Activated T-helper 9 cell treated with anti-CD3 and anti-CD28 coated beads, Interleukin-2, amount 50 U/mL, for 16 hours (primary cell): Measurements from ENCODE around the gene EFCAB11.
A peak's percentile ranks its signal among the peaks of the same experiment; 100 is the strongest.

Source experiments
- DNase-seq: peaks from one replicate; pipeline ENCODE4 v3.0.0-alpha.2; 2020; ENCODE audit warnings: low read depth

Gene EFCAB11

DNA sequence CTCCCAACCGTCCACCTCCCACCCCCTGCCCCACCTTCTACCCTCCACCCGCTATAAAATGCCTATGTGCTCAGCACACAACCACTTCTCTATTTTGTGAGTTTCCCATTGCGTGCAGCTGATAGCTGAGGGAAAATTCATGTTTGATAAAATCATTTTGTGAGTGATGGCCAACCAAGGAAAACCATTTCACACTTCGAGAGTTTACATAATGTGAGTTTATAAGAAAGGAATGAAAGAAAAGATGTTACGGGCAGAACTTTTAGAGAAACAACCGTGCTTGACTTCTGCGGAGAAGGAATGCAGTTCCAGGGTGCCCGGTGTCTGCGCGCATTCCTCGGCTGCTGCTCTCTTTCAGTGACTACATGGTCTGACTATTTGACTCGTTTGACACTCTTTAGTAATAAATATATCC is 140.9 kb downstream of the EFCAB11 start:
- DNase-seq: no peak

DNA sequence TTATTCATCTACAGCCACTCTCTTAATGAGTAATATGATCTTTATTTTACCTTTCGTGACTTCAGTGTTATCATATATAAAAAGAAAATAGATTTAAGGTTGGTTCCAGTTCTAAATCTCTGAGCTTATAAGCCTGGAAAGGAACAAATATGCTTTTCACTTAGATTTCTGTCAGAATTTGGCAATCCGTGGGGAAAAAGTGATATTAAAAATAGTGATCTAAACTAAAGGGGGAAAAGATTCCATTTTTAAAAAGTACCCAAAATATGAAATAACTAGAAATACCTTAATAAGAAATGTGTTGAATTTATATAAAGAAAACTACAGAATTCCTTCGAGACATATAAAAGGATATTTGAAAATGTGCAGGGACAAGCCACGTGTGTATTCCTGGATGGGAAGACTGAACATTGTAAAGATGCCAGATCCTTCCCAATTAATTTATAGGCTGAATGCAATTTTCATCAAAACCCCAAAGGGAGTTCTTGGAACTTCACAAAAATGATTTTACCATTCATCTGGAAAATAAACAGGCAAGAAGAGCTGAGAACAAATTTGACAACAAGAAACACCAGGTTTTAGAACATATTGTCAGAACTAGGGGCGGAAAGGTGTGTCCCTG is 142.5 kb downstream of the EFCAB11 start:
- no peak for DNase-seq

DNA sequence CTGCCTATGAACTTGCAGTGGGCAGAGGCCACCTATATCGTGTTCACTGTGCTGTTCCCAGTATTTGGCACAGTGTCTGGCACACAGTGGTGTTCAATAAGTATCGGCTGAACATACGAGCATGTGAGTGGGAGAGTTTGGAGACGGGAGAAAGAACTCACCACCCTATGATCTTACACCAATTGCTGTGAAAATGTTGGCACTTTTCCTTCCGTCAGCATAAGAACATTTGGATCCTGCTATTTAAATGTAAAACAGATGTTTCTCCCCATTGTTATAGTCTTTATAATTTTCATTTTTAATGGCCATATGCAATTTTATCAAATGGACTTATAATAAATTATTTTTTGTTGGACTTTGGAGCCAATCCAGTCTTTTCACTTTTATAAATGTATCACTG is 144.4 kb downstream of the EFCAB11 start:
- DNase-seq: no peak

DNA sequence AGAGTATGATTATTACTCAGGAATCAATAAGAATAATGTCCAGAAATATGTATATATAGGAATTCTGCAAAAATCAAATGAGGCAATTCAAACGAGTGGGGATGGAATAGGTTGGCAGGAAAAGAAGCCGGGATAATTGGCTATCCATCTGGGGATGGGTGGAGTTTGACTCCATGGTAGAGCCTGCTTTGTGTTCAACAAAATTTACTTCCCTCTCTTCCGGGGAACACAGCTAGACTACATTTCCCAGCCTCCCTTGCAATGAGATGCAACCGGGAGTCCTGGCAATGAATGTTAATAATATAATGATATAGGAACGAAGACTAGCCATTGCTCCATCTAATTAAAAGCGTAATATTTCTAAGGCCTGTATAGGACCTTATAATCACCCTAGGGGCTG is 146.6 kb downstream of the EFCAB11 start:
- DNase-seq: no peak

DNA sequence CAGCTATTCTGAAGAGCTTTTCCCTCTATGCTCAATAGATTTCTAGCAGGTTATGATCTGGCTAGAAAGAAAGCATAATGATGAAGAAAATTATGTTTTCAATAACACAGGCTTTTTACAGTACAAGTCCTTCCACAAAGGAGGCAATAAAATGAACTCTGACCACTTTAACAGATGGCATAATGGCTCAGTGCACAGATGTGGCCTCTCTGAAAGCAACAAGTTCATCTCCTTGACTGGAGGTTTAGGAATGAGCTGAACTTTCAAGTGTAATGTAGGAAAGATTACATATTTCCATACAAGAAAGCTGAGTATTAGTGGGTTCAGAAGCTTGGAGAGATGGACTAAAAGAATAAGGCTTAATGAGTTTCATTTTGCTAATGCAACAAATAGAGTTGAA is 147.4 kb downstream of the EFCAB11 start:
- no peak for DNase-seq

DNA sequence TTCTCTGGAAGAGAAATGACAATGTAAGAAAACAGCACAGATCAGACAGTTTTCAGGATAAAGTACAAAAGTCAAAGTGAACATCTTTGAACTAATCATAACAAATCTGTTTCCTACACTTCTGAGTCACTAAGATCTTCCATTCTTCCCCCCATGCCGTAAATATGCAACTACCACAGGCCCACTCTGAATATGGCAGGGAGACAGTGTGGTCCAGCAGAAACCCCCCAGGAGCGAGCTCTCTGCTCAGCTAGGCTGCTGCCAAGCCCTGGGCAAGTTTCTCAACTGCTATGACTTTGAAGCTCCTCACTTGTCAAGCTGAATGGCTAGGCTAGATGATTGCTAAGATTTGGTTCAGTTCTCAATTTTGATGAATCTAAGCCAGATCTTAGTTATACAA is 148.1 kb downstream of the EFCAB11 start:
- no peak for DNase-seq

DNA sequence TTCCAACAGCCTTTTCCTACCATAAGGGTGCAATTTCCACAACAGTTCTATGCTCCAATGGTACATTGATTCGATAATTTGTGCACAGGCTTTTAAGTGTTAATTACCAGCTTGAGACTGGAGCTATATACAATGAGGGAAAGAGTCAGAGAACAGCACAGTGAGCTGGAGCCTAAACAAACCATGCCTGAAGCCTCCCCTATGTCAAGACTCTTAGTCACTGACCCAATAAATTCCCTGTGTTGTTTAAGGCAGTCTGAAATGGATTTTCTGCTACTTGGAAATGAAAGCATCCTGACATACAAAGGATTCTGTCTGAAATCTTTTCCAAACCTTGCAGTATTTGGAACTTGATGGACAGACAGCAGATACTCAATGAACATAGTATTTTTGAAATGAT is 149.0 kb downstream of the EFCAB11 start:
- DNase-seq: no peak

DNA sequence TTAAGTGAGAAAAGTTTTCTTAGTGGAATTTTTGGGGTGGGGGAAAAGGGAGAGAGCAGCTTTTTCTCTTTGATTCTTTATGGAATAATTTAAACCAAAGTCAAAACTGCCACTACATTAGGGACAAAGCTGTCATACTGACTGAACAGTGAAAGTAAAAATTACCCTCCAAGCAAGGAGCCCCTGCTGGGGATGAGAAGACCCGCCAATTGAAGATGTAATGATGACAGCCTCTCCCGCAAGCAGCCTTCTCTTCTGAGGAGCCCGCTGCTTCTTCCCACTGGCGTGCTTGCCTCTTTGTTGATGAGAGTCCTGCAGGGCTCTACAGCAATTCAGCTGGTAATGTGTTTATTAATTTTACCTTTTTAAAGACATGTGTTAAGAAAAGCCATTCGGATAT is 151.0 kb downstream of the EFCAB11 start:
- DNase-seq: no peak

DNA sequence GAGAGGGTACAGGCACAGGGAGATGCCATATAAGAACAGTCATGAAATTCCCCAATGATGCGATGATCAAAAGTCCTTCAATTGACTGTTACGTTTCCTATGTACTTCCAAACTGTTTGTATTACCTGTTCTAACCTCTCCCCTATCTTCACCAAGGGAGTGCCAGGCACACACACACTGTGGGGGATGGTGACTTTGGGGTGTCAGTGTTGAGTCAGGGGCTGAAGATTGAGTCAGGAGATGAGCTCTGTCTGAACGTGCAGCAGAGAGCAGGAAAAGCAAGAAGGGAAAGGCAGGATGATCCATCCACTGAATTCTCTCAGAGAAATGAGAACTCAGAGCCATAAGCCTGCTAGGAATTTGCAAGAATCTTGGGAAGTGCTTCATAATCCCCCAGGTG is 153.4 kb downstream of the EFCAB11 start:
- no peak for DNase-seq

DNA sequence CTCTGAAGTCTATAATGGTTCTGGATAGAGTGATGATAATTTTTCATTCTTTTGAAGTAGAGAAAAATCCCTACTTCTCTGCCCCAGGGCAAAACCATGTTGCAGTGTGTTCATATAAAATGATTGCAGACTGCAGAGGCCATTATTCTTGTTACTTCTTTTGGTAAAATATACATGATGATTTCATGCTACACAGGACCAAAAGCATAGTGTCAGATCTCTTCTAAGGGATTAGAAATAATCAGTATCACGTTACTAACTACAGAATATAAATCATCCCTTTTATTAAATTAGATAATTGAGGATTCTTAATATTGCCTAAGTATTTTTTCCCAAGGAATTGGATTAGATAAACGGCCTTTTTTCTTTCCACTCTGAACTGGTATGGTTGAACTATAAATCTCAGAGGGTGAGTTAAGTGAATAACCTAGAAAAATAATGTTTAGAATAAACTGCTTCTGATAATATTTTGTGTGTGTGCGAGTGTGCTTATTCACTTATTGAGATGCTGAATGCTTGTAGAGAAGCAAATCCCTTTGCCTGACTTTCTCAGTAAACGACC is 156.2 kb downstream of the EFCAB11 start:
- DNase-seq: no peak

DNA sequence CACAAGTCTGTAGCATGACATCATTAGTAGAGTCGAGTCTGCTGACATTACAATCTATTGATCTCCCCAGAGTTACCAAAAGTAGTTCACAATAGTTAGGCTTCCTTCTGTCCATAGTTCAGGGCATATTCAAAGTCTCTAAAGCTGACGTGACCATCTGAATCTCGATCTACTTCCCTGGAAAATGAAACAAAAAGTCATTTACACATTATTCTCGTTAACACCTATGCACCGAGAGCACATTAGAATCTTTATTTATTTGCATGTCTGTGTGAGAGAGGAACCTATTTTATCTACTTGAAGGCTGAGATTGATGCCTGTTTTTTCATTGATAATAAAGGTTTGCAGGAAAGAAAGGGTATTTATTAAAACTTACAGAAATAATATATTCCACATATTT is 157.4 kb downstream of the EFCAB11 start:
- no peak for DNase-seq

DNA sequence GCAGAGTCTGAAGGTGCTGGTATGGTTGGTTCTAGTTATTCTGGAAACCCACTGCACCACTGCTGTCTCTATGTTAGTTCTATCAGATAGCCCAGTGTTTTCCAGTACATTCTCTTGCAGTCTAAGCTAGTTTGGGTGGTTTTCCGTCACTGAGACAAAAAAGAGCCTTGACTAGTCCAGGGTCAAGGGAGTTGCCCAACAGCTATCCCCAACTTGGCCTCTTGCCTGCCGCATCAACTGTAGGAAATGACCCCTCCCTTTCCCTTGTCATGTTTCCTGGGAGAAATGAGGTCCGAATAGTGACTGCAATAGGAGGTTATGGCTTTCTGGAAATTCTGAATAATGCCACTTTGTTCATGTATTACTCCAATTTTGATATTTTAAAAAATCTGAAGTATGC is 160.4 kb downstream of the EFCAB11 start:
- no peak for DNase-seq

DNA sequence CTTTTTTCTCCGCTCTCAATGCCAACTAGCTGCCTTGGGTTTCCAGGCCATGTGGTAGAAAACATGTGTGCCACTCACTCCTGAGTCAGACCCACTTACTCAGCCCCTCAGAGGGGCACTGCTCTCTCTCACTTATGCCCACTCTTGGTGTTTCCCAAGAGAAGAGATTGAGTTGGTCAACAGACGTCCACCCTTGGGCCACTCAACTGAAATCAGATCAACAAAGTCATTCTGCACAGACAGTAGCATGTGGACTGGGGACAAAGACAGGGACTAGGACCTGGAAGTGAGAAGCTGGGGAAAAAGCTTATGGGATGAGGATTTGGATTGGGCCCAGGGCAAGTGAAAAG is 161.2 kb downstream of the EFCAB11 start:
- DNase-seq: no peak

DNA sequence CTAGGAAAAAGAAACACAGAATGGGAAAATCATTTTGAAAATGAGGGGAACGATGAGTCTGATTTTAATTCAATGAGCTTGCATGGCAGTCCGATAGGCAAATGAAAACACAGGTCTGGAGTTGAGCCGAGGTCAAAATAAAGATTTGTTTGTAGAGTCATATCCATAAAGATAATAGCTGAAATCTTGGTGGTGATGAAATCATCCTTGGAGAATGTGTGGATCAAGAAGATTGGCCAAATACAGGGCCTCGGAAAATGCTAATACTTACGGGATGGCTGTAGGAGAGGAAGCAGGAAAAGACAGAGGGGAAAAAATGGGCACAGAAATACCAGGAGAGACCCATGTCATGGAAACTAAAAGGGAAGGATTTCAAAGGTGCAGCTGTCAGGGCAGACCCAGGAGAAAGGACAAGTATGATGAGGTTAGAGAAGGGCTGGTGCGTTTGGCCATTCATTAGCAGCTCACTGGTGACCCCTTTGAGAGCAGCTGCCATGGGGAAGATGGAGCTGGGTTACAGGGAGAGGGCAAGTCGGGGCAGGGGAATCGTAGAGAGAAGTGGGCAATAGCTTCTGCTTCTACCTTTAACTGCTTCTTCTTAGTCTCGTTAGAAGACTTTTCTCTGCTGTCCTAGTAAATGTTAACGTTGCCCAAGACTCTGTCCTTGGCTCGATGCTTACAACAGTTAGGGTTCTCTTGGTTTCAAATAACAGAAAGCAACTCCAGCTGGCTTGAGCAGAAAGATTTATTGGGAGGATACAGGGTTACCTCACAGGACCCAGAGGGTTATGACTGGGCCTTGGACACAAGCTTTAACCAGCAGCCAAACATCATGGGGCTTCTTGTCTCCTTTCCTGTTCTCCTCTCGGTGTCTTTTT is 161.8 kb downstream of the EFCAB11 start:
- DNase-seq: no peak

DNA sequence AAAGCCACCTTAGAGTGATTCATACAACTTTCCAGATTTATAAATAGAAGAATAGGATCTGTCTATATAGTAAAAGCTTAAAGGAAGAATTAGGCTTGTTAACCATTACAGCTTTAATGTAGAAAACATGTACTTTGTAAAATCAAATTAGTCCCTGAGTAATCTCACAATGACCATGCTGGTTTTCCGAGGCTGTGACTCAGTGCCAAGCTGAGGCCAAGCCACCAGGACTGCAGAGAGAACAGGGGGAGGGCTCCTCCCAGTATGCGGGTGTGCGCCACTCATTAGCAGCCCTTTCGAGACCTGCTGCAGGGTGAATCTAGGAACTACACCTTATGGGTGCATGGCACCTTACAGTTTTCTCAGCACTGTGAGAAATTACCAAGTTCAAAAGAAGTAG is 167.0 kb downstream of the EFCAB11 start:
- no peak for DNase-seq

DNA sequence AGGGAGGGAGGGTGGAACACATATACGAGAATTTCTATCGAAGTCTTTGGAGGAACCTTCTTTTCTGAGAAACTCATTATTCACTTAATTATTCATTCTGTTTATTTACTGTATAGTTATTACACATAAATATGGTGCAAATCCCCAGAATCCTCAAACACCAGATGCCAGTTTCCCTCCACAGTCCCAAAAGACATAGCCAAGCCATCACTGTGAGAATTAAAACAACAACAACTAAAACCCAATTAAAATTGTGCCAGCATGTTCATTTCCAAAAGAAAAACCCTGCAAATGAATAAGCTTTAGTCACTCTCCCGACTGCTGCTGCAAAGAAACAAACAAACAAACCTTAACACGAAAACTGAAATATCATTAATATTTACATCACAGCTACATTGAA is 173.5 kb downstream of the EFCAB11 start:
- DNase-seq: no peak

DNA sequence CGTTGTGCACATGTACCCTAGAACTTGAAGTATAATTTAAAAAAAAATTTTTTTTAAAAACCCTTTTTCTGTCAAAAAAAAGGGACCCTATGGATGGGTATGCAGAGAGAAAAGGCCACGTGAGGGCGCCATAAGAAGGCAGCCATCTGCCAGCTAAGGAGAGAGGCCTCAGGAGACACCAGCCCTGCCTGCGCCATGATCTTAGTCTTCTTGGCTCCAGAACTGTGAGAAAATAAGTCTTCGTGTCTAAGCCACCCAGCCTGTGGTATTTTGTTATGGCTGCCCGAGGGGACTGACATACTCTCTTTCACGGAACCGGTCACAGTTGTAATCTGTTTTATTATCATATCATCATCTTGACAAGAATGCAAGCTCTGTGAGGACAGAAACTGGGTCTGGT is 174.8 kb downstream of the EFCAB11 start:
- no peak for DNase-seq

DNA sequence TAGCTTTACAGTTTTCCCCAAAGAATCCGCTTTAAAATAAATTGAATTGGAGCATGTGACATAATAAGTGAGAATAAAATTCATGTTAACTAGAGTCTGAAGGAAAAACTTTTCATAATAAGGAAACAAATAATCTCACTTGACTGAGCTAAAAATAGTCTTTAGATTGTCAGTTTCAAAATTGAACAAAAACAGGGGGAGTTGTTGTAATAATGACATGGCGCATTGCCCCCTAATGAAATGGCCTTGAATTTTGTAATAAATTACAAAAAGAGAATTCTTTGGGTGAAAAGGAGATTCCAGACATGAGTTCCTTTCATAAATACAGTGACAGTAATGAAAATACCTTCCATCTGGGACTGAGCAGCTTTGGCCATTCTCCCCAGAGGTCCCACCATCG is 178.6 kb downstream of the EFCAB11 start:
- no peak for DNase-seq

DNA sequence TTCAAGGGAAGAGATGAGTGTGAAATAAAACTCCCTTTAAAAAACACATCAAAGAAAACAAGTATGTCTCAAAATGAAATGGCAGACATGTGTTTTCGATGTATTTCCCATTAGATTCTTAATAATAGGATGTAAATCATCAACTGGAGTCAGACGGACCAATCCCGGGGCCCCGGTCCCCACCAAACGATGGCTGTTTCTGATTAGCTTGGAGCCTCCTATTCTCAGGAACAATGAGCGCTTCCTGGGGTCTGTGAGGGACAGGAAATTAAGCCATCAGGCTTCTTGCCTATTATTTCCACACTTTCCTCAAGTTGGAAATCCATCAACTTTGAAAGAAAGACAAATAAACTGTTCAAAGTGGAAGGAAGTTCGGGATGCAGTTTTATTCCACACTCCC is 179.4 kb downstream of the EFCAB11 start:
- no peak for DNase-seq

DNA sequence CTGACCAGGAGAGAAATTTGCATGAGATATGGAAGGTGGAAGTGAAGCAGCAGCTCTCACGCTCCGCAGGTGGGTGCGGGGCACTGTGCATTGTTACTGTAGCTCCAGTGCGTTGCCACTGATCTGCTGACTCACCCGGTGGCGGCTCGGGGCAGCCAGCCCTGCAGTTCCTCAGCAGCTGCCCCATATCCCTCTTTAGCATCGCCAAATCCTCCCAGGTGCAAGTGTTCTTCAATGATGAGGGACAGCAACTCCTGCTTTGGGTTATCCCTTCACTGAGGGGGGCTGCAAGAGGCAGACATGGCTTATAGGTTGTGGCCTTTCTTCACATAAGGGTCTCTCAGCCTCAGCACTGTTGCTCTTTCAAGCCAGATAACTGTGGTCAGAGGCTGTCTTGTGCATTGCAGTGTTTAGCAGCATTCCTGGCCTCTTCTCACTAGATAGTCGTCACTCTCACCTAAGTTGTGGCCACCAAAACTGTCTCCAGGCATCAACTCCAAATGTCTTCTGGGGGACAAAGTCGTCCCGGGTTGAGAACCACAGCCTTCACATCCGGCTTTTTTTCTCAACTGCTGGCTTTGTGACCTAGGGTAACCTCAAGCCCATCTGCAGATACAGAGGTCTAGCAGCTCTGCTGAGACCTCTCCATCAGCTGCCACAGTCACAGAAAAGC is 180.8 kb downstream of the EFCAB11 start:
- peak; percentile 26 for DNase-seq

DNA sequence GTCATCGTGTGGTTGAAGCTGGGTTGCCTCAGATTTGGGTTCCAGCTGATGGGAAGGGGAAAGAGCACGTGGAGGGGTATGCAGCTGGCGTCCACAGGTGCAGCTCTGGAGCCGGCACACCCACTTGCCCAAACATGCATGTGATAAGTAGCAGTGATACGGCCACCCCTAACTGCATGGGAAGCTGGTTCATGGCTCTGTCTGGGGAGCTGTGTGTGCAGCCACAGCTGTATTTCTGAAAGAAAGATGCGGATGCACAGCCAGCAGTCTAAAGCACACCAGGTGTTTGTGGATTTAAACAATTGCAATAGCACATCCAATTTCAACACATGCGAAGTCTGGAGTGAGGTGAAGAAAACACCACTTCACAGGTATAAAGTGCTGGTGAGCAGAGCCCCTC is 181.4 kb downstream of the EFCAB11 start:
- no peak for DNase-seq

DNA sequence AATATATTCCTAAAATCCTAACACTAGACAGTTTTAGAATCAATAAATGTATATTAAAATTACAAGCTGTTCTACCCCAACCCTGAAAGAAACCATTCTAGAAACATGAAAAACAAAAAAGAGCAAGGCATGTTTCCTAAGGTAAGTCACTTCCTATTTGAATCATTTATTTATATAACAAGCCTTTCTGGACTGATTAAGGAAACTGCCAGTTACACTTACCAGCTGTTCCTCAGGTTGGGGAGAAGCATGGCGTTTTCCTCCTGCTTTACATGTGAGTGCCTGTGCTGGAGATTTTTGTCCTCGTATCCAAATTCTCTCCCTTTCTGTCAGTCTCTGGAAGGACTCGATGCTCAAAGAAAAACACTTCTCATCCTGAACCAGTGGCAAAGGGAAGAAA is 183.3 kb downstream of the EFCAB11 start:
- DNase-seq: no peak

DNA sequence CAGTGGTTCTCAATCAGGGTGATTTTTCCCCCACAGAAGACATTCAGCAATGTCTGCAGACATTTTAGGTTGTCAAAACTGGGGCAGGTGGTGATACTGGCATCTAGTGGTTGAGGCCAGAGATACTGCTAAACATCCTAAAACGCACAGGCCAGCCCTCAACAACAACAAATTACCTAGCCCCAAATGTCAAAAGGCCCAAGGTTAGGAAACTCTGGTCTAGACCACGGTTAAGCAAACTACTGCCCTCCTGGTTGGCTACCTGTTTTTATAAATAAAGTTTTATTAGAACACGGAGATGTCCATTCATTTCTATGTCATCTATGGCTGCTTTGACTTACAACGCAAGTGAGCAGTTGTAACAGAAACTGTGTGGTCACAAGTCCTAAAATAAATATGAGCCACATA is 186.7 kb downstream of the EFCAB11 start:
- peak; percentile 19 for DNase-seq
